ENCODE results near the gene USP24. TPM values are rescaled to one million over a fixed set of nuclear protein-coding genes. Genes with fewer than 3 reads are reported as not detected.

Gene USP24
- total RNA-seq, 1 experiment from 2014 or later = 35.3 TPM

DNA sequence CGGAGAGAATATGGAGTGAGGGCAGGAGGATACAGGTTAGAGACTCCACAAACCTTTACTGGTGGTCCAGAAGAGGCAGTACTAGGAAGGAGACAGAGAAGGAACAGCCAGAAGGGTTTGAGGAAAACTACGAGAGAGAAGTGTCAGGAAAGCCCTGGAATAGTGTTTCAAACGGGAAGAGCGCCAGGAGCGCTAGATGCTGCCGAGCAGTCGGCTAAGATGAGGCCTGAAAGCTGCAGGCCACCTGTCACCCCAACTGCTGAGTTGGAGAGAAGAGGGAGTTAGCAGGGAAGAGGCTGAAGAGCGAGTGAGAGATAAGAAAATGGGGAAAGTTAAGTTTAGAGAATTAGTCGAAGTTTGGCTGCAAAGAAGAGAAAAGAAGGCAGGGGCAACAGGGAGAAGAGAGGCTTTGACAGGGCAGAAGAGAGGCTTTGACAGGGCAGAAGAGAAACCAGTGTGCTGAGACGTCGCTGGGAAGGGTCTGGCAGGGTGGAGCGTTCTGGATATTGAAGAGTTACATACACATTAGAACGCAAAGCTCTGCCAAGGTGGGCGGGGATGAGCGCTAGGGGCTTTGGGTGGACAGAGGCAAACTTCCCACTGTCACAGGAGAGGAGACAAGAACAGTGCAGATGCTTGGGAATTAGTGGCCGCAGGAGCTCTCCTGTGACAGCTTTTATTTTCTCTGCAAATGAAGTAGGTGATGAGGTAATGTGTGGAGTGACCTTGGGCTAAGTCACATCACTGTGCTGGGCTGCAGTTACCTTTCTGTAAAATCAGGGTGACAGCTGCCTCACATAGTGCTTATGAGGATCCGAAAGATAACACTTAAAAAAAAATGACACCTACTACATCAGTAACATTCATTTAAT, 144.6 kb downstream of the USP24 start:
- no peak overlapping the region for H2AK5ac ChIP-seq (ENCODE audit: insufficient read length, low read length)
- H3K9ac ChIP-seq (ENCODE audit: extremely low read depth, insufficient read length, low read length) = no peak overlapping the region
- H3K4ac ChIP-seq (ENCODE audit: low read depth, low read length) = no peak overlapping the region
- DNase-seq = peak; percentile 30
- H2BK20ac ChIP-seq (ENCODE audit: low read depth, low read length, poor library complexity, severe bottlenecking) = no peak overlapping the region
- no peaks in the 10 kb centered on the region for H4K20me1 ChIP-seq (ENCODE audit: control insufficient read depth, insufficient read depth, insufficient read length)
- H3K27ac ChIP-seq (ENCODE audit: insufficient read length, low read depth, low read length) = no peak overlapping the region
- Mint-ChIP-seq H3K4me3 (no peak overlapping the region), H3K27ac (peak overlapping the region in 1 of 3 experiments; percentile 34; a peak in 1 of 7 replicates), H3K4me1 (peaks cover 3 to 9% of the 10 kb centered on the region in 2 experiments; a peak in 2 of 4 replicates), H3K36me3 (ENCODE audit: insufficient read depth in 1 of 3, low read depth in 3 of 3) (peaks cover 30 to 92% (median 70%) of the 10 kb centered on the region in 3 experiments), H3K27me3 (ENCODE audit: low read depth) (no peaks in the 10 kb centered on the region), H3K9me3 (no peaks in the 10 kb centered on the region)
- H3K4me1 ChIP-seq (ENCODE audit: insufficient read depth, low read length) = no peaks in the 10 kb centered on the region
- H2BK12ac ChIP-seq (ENCODE audit: insufficient read length, low read depth, low read length) = no peak overlapping the region
- no peaks in the 10 kb centered on the region for H3K79me1 ChIP-seq (ENCODE audit: insufficient read depth, low read depth, low read length, poor library complexity, severe bottlenecking)
- no peak overlapping the region for H3K4me2 ChIP-seq (ENCODE audit: insufficient read depth, insufficient read length, low read length)
- H3T11ph ChIP-seq (ENCODE audit: low read length) = no peak overlapping the region
- H2BK120ac ChIP-seq (ENCODE audit: low read depth, low read length, poor library complexity, severe bottlenecking) = no peak overlapping the region
- H4K91ac ChIP-seq (ENCODE audit: insufficient read length, low read depth, low read length) = no peak overlapping the region
- no peaks in the 10 kb centered on the region for H3K23me2 ChIP-seq (ENCODE audit: insufficient read length, low read depth, low read length, poor library complexity, severe bottlenecking)
- no peak overlapping the region for H3K14ac ChIP-seq (ENCODE audit: insufficient read depth, low read length)
- no peak overlapping the region for H2BK15ac ChIP-seq (ENCODE audit: low read depth, low read length)
- no peak overlapping the region for H4K8ac ChIP-seq (replicated peaks; ENCODE audit: insufficient read length, low read depth, low read length)
- H3K79me2 ChIP-seq (ENCODE audit: insufficient read depth, low read length) = no peaks in the 10 kb centered on the region
- H3K56ac ChIP-seq (ENCODE audit: insufficient read length, low read depth, low read length) = no peak overlapping the region
- no peak overlapping the region for H3K18ac ChIP-seq (ENCODE audit: insufficient read length, low read depth, low read length)
- no peak overlapping the region for H2BK5ac ChIP-seq (ENCODE audit: insufficient read length, low read length)
- 100% methylated on average over 2 of the region's 17 CpGs for WGBS (ENCODE audit: extremely low coverage, insufficient read length, low lambda C conversion rate)
- no peak for TF ChIP-seq CTCF (conservative IDR thresholded peaks at IDR 0.05)
- H4K5ac ChIP-seq (ENCODE audit: insufficient read length, low read depth, low read length) = no peak overlapping the region
- H3K9me3 ChIP-seq (ENCODE audit: control insufficient read depth, low read depth, low read length) = no peaks in the 10 kb centered on the region
- no peak overlapping the region for H2AFZ ChIP-seq (ENCODE audit: low read length)
- no peaks in the 10 kb centered on the region for H3K27me3 ChIP-seq (ENCODE audit: insufficient read depth, low read length)
- no peak overlapping the region for H3K23ac ChIP-seq (ENCODE audit: insufficient read length, low read depth, low read length)

All from H9 (cell line).